SK-N-SH (cell line): Measurements from ENCODE around the gene CDO1. TPM values are rescaled to one million over a fixed set of nuclear protein-coding genes. Genes with fewer than 3 reads are reported as not detected.

ENCODE experiments used
- CTCF ChIA-PET: fragments of 300-600, 350-600 bp; formaldehyde crosslinking; extraction: SDS; loops from one replicate; lab custom pipeline; 2021; lab: Yijun Ruan, JAX
- POLR2A ChIA-PET: fragments of 350-600 bp; sonication (Branson Sonifier 250); formaldehyde crosslinking; extraction: SDS; loops from one replicate; lab custom pipeline; 2020; ENCODE audit warnings: antibody characterized with exemption, inconsistent platforms; lab: Yijun Ruan, JAX
- DNase-seq: peaks from one replicate; pipeline ENCODE4 v3.0.0; 2012
- H2AFZ ChIP-seq: fragments of 200-600 bp; sonication (generic); 2 replicates; pipeline ENCODE4 v1.8.1; 2016; ENCODE audit warnings: antibody characterized with exemption, mild to moderate bottlenecking, low read depth
- H3F3A ChIP-seq: fragments of 200-600 bp; sonication (generic); replicated peaks from 2 replicates; pipeline ENCODE3; 2016; ENCODE audit warnings: antibody characterized with exemption, mild to moderate bottlenecking; ENCODE audit not compliant: insufficient read depth
- H3K27ac ChIP-seq, 2 experiments: fragments of 200-500 bp in 1 of 2; fragments of 200-600 bp in 1 of 2; sonication (Bioruptor generic) in 1 of 2; sonication (generic), shearing (Covaris generic) in 1 of 2; 2 replicates each; pipeline versions ENCODE4 v1.5.1 to v1.6.1; 2014 to 2016; ENCODE audit warnings: low read depth in 2 of 2, inconsistent platforms in 1 of 2, low read length in 1 of 2, mild to moderate bottlenecking in 1 of 2, mixed read lengths in 1 of 2
- H3K27me3 ChIP-seq: fragments of 200-600 bp; sonication (generic), shearing (Covaris generic); 2 replicates; pipeline ENCODE4 v1.6.1; 2016; ENCODE audit warnings: mixed run types; ENCODE audit not compliant: insufficient read depth
- H3K36me3 ChIP-seq, 2 experiments: fragments of 200-500 bp in 1 of 2; fragments of 200-600 bp in 1 of 2; sonication (Bioruptor generic) in 1 of 2; sonication (generic) in 1 of 2; replicated peaks in 1 of 2; 2 replicates each; pipeline versions ENCODE3 to v1.5.1; 2014 to 2016; ENCODE audit warnings: low read length in 1 of 2, mild to moderate bottlenecking in 1 of 2; ENCODE audit not compliant: insufficient read depth in 2 of 2, control insufficient read depth in 1 of 2
- H3K4me1 ChIP-seq, 2 experiments: fragments of 200-500 bp in 1 of 2; fragments of 200-600 bp in 1 of 2; sonication (Bioruptor generic) in 1 of 2; sonication (generic), shearing (Covaris generic) in 1 of 2; 2 replicates each; pipeline versions ENCODE4 v1.5.1 to v1.6.1; 2014 to 2016; ENCODE audit warnings: low read depth in 1 of 2, low read length in 1 of 2, mixed run types in 1 of 2; ENCODE audit not compliant: insufficient read depth in 2 of 2, control insufficient read depth in 1 of 2
- H3K4me2 ChIP-seq: fragments of 200-600 bp; sonication (generic), shearing (Covaris generic); 2 replicates; pipeline ENCODE4 v1.6.1; 2017; ENCODE audit warnings: mixed run types
- H3K4me3 ChIP-seq, 2 experiments: fragments of 200-500 bp in 1 of 2; fragments of 200-600 bp in 1 of 2; sonication (Bioruptor generic) in 1 of 2; sonication (generic), shearing (Covaris generic) in 1 of 2; 2 replicates each; pipeline versions ENCODE4 v1.5.1 to v1.8.1; 2014 to 2016; ENCODE audit warnings: low read depth in 2 of 2, inconsistent platforms in 1 of 2, low read length in 1 of 2, mild to moderate bottlenecking in 1 of 2, mixed read lengths in 1 of 2, moderate library complexity in 1 of 2
- H3K79me2 ChIP-seq: fragments of 200-600 bp; sonication (generic); 2 replicates; pipeline ENCODE4 v1.8.1; 2017; ENCODE audit warnings: mild to moderate bottlenecking; ENCODE audit not compliant: insufficient read depth
- H3K9ac ChIP-seq: fragments of 200-600 bp; sonication (generic); 2 replicates; pipeline ENCODE4 v1.6.1; 2017; ENCODE audit warnings: mixed run types
- H3K9me2 ChIP-seq: fragments of 200-600 bp; sonication (generic); 2 replicates; pipeline ENCODE4 v1.6.1; 2017; ENCODE audit warnings: mixed run types
- H3K9me3 ChIP-seq: fragments of 200-600 bp; sonication (generic); 2 replicates; pipeline ENCODE4 v1.6.1; 2017; ENCODE audit warnings: mixed run types, mild to moderate bottlenecking, moderate library complexity
- H4K20me1 ChIP-seq: fragments of 200-600 bp; sonication (generic); 2 replicates; pipeline ENCODE4 v1.6.1; 2017; ENCODE audit warnings: mild to moderate bottlenecking, mixed run types; ENCODE audit not compliant: insufficient read depth
- CHD2 ChIP-seq: fragments of 150-350 bp; IDR thresholded peaks from 2 replicates; pipeline ENCODE4 v1.6.1; 2018; ENCODE audit warnings: low read length; ENCODE audit not compliant: partially characterized antibody
- ELF1 ChIP-seq: IDR thresholded peaks from 2 replicates; pipeline ENCODE4 v1.4.0; 2012
- EP300 ChIP-seq, 2 experiments: IDR thresholded peaks; 2 replicates each; pipeline versions ENCODE4 v1.4.0 to v1.6.1; 2012; ENCODE audit warnings: borderline replicate concordance in 1 of 2, low read depth in 1 of 2, low read length in 1 of 2
- JUND ChIP-seq: IDR thresholded peaks from 2 replicates; pipeline ENCODE4 v1.4.0; 2012
- NFIC ChIP-seq: IDR thresholded peaks from 2 replicates; pipeline ENCODE4 v1.4.0; 2012; ENCODE audit warnings: borderline replicate concordance
- NRF1 ChIP-seq: IDR thresholded peaks from 2 replicates; pipeline ENCODE4 v1.6.1; 2012; ENCODE audit warnings: low read depth, mild to moderate bottlenecking, low read length
- POLR2AphosphoS5 ChIP-seq: IDR thresholded peaks from 2 replicates; pipeline ENCODE4 v1.6.1; 2012; ENCODE audit warnings: low read depth, low read length
- RAD21 ChIP-seq: IDR thresholded peaks from 2 replicates; pipeline ENCODE4 v1.6.1; 2012; ENCODE audit warnings: mild to moderate bottlenecking, low read length
- RXRA ChIP-seq: IDR thresholded peaks from 2 replicates; pipeline ENCODE4 v1.4.0; 2012; ENCODE audit warnings: low read depth, mild to moderate bottlenecking, borderline replicate concordance
- SIN3A ChIP-seq: IDR thresholded peaks from 2 replicates; pipeline ENCODE4 v1.6.1; 2012; ENCODE audit warnings: low read depth, mild to moderate bottlenecking, low read length, moderate library complexity, borderline replicate concordance
- TAF1 ChIP-seq: IDR thresholded peaks from 2 replicates; pipeline ENCODE4 v1.6.1; 2012; ENCODE audit warnings: low read depth, mild to moderate bottlenecking, low read length, moderate library complexity, borderline replicate concordance
- TCF12 ChIP-seq: IDR thresholded peaks from 2 replicates; pipeline ENCODE4 v1.4.0; 2012
- WGBS: methylation state at CpG from one replicate; pipeline ENCODE4 v1.1.6; 2017; ENCODE audit warnings: low lambda C conversion rate; 5-methylcytosine and 5-hydroxymethylcytosine counted together
- polyA plus RNA-seq, 3 experiments: library from polyadenylated mRNA; depleted of rRNA; stranded (reverse); fragments of >200 nt; gene quantifications; 2 replicates each; pipeline ENCODE4 v1.2.3, GENCODE V29; 2012
- TF ChIP-seq, protein P1 (sequence below): fragments of 150-350 bp; IDR thresholded peaks from 2 replicates; pipeline ENCODE4 v1.6.1; 2017; ENCODE audit warnings: antibody characterized with exemption, low read length, low read depth, borderline replicate concordance
- TF ChIP-seq, protein P2 (sequence below): IDR thresholded peaks from 2 replicates; pipeline ENCODE4 v1.4.0; 2012; ENCODE audit warnings: low read depth, borderline replicate concordance
- TF ChIP-seq, protein P3 (sequence below): IDR thresholded peaks from 2 replicates; pipeline ENCODE4; 2012
- TF ChIP-seq, protein P4 (sequence below): fragments of 200-600 bp; sonication (generic); IDR thresholded peaks from 2 replicates; pipeline ENCODE4 v1.6.1; 2017; ENCODE audit warnings: antibody characterized with exemption, mild to moderate bottlenecking, moderate library complexity
- TF ChIP-seq, protein P5 (sequence below): fragments of 150-350 bp; IDR thresholded peaks from 2 replicates; pipeline ENCODE4 v1.6.1; 2016; ENCODE audit warnings: mild to moderate bottlenecking, low read depth, low read length
- TF ChIP-seq, protein P6 (sequence below): IDR thresholded peaks from 2 replicates; pipeline ENCODE4 v1.4.0; 2012; ENCODE audit warnings: low read depth

Gene CDO1
- polyA plus RNA-seq, 1 of the 3 experiments (the other 2 are of a cell fraction): 3.1 TPM

DNA sequence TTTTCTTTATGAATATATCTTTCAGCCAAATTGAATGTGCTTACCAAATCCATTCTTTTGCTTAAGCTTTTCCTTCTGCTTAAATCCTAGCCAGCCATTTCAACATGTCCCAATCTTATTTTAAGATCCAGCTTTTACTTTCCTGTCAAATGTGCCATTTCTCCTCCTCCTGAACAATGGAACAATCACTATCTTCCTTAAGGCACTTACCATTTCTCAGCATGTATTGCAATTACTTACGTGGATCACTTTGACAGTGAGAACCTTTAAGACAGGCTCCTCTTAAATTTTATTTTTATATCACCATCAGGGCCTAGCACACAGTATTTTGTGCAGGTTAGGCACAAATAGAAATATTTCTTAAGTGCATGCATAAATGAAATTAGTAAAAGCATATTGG is 4.4 kb upstream of the CDO1 start:
- H3F3A ChIP-seq: no peaks in the 10 kb centered on the region
- H3K36me3 ChIP-seq: peaks cover 0 to 2% of the 10 kb centered on the region in 2 experiments
- H3K9me2 ChIP-seq: no peaks in the 10 kb centered on the region
- POLR2A ChIA-PET: no interaction called here
- no peak for DNase-seq
- H3K4me2 ChIP-seq: no peak overlapping the region
- no peak overlapping the region for H2AFZ ChIP-seq
- H3K9me3 ChIP-seq: no peaks in the 10 kb centered on the region
- no peak overlapping the region for H3K27ac ChIP-seq
- no peak for TF ChIP-seq NFIC
- TF ChIP-seq SIN3A: no peak
- TF ChIP-seq, protein P1, sequence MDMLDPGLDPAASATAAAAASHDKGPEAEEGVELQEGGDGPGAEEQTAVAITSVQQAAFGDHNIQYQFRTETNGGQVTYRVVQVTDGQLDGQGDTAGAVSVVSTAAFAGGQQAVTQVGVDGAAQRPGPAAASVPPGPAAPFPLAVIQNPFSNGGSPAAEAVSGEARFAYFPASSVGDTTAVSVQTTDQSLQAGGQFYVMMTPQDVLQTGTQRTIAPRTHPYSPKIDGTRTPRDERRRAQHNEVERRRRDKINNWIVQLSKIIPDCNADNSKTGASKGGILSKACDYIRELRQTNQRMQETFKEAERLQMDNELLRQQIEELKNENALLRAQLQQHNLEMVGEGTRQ: no peak
- TF ChIP-seq, protein P2, sequence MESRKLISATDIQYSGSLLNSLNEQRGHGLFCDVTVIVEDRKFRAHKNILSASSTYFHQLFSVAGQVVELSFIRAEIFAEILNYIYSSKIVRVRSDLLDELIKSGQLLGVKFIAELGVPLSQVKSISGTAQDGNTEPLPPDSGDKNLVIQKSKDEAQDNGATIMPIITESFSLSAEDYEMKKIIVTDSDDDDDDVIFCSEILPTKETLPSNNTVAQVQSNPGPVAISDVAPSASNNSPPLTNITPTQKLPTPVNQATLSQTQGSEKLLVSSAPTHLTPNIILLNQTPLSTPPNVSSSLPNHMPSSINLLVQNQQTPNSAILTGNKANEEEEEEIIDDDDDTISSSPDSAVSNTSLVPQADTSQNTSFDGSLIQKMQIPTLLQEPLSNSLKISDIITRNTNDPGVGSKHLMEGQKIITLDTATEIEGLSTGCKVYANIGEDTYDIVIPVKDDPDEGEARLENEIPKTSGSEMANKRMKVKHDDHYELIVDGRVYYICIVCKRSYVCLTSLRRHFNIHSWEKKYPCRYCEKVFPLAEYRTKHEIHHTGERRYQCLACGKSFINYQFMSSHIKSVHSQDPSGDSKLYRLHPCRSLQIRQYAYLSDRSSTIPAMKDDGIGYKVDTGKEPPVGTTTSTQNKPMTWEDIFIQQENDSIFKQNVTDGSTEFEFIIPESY: no peak
- TF ChIP-seq, protein P3, sequence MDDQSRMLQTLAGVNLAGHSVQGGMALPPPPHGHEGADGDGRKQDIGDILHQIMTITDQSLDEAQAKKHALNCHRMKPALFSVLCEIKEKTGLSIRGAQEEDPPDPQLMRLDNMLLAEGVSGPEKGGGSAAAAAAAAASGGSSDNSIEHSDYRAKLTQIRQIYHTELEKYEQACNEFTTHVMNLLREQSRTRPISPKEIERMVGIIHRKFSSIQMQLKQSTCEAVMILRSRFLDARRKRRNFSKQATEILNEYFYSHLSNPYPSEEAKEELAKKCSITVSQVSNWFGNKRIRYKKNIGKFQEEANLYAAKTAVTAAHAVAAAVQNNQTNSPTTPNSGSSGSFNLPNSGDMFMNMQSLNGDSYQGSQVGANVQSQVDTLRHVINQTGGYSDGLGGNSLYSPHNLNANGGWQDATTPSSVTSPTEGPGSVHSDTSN: no peak
- TF ChIP-seq RXRA: no peak
- no peak for TF ChIP-seq EP300 (IDR thresholded peaks at IDR 0.05; ENCODE audit: borderline replicate concordance in 1 of 2, low read depth in 1 of 2, low read length in 1 of 2)
- TF ChIP-seq CHD2: no peak
- no peak for TF ChIP-seq NRF1
- TF ChIP-seq, protein P4, sequence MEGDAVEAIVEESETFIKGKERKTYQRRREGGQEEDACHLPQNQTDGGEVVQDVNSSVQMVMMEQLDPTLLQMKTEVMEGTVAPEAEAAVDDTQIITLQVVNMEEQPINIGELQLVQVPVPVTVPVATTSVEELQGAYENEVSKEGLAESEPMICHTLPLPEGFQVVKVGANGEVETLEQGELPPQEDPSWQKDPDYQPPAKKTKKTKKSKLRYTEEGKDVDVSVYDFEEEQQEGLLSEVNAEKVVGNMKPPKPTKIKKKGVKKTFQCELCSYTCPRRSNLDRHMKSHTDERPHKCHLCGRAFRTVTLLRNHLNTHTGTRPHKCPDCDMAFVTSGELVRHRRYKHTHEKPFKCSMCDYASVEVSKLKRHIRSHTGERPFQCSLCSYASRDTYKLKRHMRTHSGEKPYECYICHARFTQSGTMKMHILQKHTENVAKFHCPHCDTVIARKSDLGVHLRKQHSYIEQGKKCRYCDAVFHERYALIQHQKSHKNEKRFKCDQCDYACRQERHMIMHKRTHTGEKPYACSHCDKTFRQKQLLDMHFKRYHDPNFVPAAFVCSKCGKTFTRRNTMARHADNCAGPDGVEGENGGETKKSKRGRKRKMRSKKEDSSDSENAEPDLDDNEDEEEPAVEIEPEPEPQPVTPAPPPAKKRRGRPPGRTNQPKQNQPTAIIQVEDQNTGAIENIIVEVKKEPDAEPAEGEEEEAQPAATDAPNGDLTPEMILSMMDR: no peak
- no peak for TF ChIP-seq POLR2AphosphoS5
- TF ChIP-seq RAD21: no peak
- no peak for TF ChIP-seq TAF1
- no peak for TF ChIP-seq ELF1
- TF ChIP-seq JUND: no peak
- TF ChIP-seq, protein P5, sequence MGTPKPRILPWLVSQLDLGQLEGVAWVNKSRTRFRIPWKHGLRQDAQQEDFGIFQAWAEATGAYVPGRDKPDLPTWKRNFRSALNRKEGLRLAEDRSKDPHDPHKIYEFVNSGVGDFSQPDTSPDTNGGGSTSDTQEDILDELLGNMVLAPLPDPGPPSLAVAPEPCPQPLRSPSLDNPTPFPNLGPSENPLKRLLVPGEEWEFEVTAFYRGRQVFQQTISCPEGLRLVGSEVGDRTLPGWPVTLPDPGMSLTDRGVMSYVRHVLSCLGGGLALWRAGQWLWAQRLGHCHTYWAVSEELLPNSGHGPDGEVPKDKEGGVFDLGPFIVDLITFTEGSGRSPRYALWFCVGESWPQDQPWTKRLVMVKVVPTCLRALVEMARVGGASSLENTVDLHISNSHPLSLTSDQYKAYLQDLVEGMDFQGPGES: no peak
- TF ChIP-seq TCF12: no peak
- TF ChIP-seq, protein P6, sequence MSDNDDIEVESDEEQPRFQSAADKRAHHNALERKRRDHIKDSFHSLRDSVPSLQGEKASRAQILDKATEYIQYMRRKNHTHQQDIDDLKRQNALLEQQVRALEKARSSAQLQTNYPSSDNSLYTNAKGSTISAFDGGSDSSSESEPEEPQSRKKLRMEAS: no peak
- H3K27me3 ChIP-seq: peaks cover 12% of the 10 kb centered on the region
- no peak overlapping the region for H3K9ac ChIP-seq
- CTCF ChIA-PET: interaction anchor here (1.2 kb wide), 1 partner anchor 10 kb away, joined by 6 read pairs; no protein-coding TSS in a partner anchor
- 63% methylated on average over 1 of the region's 1 CpG for WGBS
- H3K79me2 ChIP-seq: no peaks in the 10 kb centered on the region
- no peak overlapping the region for H3K4me3 ChIP-seq
- peaks cover 0 to 7% of the 10 kb centered on the region in 2 experiments; a peak in 1 of 4 replicates for H3K4me1 ChIP-seq
- no peaks in the 10 kb centered on the region for H4K20me1 ChIP-seq
